Esophagus squamous epithelium (tissue), 4 donors: ENCODE results near the gene SEC14L1.

Source experiments
- CTCF ChIP-seq, 6 experiments: fragments of 450-650 bp in 4 of 6; fragments of 200-600 bp in 2 of 6; sonication (generic) in 2 of 6; IDR thresholded peaks; one replicate each; pipeline ENCODE4 v1.5.1; 2016 to 2019; ENCODE audit warnings: antibody characterized with exemption in 6 of 6, mild to moderate bottlenecking in 4 of 6, moderate library complexity in 4 of 6
- POLR2A ChIP-seq, 4 donors: fragments of 450-650 bp; IDR thresholded peaks; one replicate each; pipeline ENCODE4 v1.6.1; 2017; ENCODE audit warnings: antibody characterized with exemption in 4 of 4, mild to moderate bottlenecking in 4 of 4, moderate library complexity in 3 of 4

GRCh38 chr17:77256710-77257109, 115.9 kb downstream of the SEC14L1 start:
- TF ChIP-seq CTCF (IDR thresholded peaks at IDR 0.05) (no peak), POLR2A (IDR thresholded peaks at IDR 0.05) (no peak)
